Activated naive CD8-positive, alpha-beta T cell (primary cell): ENCODE results near the gene ZNF283.
"Not testable (repeated sequence)": the region's sequence is repeated elsewhere in the genome, so short reads cannot be mapped to it uniquely, and the experiment has no call there.

Source experiments
- H3K27ac Mint-ChIP-seq: one replicate; pipeline ENCODE4 v1.8.0; 2021; ENCODE audit warnings: mixed read lengths
- H3K27me3 Mint-ChIP-seq: one replicate; pipeline ENCODE4 v1.8.0; 2021; ENCODE audit warnings: mixed read lengths
- H3K36me3 Mint-ChIP-seq: one replicate; pipeline ENCODE4 v1.8.0; 2021; ENCODE audit warnings: mixed read lengths
- H3K4me1 Mint-ChIP-seq: one replicate; pipeline ENCODE4 v1.8.0; 2021; ENCODE audit warnings: low read depth, mixed read lengths
- H3K4me3 Mint-ChIP-seq: one replicate; pipeline ENCODE4 v1.8.0; 2021; ENCODE audit warnings: mild to moderate bottlenecking, mixed read lengths
- H3K9me3 Mint-ChIP-seq: one replicate; pipeline ENCODE4 v1.8.0; 2021; ENCODE audit warnings: low read depth, mixed read lengths

Gene ZNF283

GRCh38 chr19:43790587-43790986 is 36.5 kb upstream of the ZNF283 start:
- H3K4me3 Mint-ChIP-seq: no peak overlapping the region
- H3K27ac Mint-ChIP-seq: no peak overlapping the region
- H3K27me3 Mint-ChIP-seq: peaks cover 16% of the 10 kb centered on the region
- no peaks in the 10 kb centered on the region for H3K4me1 Mint-ChIP-seq
- H3K9me3 Mint-ChIP-seq: no peaks in the 10 kb centered on the region
- H3K36me3 Mint-ChIP-seq: no peaks in the 10 kb centered on the region

DNA sequence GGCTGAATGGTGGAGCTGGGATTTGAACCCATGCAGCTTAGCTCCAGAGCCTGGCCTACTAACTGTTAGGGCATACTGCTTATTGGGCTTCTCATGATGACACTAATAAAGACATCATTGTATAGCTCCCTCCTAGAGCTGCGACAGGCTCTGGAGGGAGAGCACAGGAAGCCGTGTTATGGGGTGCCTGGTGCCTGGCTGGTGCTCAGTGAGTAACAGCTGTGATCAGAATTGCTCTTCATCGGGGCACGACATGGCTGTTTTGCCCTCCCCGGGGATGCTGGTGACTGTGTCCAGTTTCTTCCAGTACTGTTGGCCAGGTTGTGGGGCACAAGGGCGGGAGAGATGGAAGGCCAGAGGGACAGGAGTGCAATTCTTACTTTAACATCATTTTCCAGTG is 30.0 kb upstream of the ZNF283 start:
- Mint-ChIP-seq H3K36me3 (no peaks in the 10 kb centered on the region), H3K4me3 (peak overlapping the region; percentile 67), H3K27ac (no peak overlapping the region), H3K9me3 (no peaks in the 10 kb centered on the region), H3K4me1 (peaks cover 12% of the 10 kb centered on the region), H3K27me3 (peaks cover 20% of the 10 kb centered on the region)

DNA sequence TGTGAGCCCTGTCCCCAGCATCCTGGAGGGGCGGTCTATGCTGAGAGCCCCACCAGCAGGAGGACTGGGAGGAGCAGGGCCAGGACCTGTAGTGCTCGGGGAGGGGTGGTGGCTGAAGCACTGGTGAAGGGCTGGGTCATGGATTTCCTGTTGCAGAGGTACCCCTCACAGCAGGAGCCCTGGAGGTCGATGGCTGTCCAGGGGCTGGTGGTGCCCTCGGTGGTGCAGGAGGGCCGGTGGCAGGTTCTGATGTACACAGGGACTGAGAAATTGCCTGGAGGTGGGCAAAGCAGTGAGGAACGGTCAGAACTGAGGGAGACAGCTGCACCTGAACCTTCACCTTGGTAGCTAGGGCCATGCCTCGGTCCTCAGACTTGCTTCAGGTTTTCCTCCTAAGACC is 29.6 kb upstream of the ZNF283 start:
- Mint-ChIP-seq H3K4me1 (peaks cover 12% of the 10 kb centered on the region), H3K27ac (no peak overlapping the region), H3K36me3 (no peaks in the 10 kb centered on the region), H3K9me3 (no peaks in the 10 kb centered on the region), H3K4me3 (peak overlapping the region; percentile 67), H3K27me3 (peaks cover 20% of the 10 kb centered on the region)

DNA sequence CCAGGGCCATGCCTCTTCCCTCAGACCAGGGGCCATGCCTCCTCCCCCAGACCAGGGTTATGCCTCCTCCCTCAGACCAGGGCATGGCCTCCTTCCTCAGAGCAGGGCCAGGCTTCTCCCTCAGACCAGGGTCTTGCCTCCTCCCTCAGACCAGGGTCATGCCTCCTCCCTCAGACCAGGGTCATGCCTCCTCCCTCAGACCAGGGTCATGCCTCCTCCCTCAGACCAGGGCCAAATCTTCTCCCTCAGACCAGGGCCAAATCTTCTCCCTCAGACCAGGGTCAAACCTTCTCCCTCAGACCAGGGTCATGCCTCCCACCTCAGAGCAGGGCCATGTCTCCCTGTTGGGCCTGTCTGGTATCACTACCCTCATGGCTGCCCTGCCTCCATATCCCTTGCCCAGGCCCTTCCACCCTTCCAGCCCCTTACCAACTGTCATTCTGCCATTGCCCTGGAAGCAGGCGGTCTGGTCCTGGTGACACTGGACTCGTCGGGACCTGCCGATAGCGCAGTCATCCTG is 29.0 kb upstream of the ZNF283 start:
- H3K36me3 Mint-ChIP-seq: no peaks in the 10 kb centered on the region
- H3K4me3 Mint-ChIP-seq: peak overlapping the region; percentile 83
- peaks cover 12% of the 10 kb centered on the region for H3K4me1 Mint-ChIP-seq
- peaks cover 19% of the 10 kb centered on the region for H3K27me3 Mint-ChIP-seq
- no peaks in the 10 kb centered on the region for H3K9me3 Mint-ChIP-seq
- H3K27ac Mint-ChIP-seq: no peak overlapping the region

DNA sequence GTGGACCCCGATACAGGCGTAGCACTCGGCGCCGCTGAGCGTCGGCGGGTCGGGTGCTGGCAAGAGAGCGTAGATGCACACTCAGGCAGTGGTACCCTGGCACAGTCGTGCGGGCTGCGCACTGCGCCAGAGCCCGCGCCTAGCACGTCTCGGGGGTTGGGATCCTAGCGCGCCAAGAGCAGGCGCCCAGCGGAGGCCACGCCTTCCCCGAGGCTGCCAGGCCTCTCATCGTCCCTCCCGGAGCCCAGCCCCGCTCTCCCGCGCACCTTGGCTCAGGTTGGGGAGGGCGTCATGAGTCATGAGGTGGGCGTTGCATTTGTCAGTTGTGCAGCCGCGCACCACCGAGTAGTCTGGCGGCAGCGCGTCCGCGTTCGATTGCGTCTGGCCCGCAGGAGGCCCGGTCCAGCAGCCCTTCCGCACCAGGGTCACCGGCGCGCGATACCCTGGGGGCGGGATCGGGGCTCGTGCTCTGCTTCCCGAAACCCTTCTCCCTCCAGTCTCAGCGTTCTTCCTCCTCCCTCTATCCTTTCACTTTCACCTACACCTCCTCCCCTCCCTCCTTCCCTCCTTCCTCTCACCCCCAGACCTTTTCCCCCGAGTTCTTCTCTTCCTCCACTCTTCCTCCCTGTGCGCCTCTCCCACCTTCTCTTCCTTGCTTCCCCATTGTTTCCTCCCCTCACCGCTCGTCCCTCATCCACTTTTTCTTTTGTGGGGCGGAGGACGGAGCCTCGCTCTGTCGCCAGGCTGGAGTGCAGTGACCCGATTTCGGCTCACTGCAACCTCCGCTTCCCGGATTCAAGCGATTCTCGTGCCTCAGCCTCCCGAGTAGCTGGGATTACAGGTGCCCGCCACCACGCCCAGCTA is 28.3 kb upstream of the ZNF283 start:
- peak overlapping the region; percentile 83 for H3K4me3 Mint-ChIP-seq
- H3K9me3 Mint-ChIP-seq: no peaks in the 10 kb centered on the region
- H3K27me3 Mint-ChIP-seq: peaks cover 12% of the 10 kb centered on the region
- no peak overlapping the region for H3K27ac Mint-ChIP-seq
- peaks cover 12% of the 10 kb centered on the region for H3K4me1 Mint-ChIP-seq
- H3K36me3 Mint-ChIP-seq: no peaks in the 10 kb centered on the region

DNA sequence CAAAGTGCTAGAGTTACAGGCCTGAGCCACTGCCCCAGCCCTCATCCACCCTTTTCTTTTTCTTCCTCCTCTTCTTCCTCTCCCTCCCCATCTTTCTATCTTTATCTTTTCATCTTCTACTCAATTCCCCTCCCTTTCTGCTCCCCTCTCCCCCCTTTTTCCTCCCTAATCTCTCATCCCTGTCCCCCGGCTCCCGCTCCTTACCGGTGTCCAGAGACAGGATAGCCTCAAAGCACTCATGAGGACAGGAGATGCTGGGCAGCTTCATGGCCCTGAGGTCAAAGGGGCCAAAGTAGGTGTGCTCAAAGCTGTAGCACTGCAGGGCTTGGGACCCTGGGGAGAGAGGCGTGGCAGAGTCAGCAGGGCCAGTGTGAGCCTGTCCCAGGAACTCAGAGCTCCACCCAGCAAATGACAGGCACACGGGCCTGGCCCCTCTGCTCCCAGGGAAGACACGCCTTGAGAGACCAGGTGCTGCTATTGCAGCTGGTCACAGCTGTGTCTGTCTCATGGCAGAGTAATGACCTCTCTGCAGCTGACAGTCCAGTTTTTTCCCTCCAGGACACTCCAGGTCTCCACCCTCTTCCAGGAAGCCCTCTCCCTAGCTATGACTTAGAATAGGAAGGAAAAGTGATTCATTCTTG is 27.5 kb upstream of the ZNF283 start:
- peak overlapping the region; percentile 83 for H3K4me3 Mint-ChIP-seq
- H3K27me3 Mint-ChIP-seq: peaks cover 10% of the 10 kb centered on the region
- no peaks in the 10 kb centered on the region for H3K9me3 Mint-ChIP-seq
- H3K36me3 Mint-ChIP-seq: no peaks in the 10 kb centered on the region
- no peak overlapping the region for H3K27ac Mint-ChIP-seq
- H3K4me1 Mint-ChIP-seq: peaks cover 12% of the 10 kb centered on the region

DNA sequence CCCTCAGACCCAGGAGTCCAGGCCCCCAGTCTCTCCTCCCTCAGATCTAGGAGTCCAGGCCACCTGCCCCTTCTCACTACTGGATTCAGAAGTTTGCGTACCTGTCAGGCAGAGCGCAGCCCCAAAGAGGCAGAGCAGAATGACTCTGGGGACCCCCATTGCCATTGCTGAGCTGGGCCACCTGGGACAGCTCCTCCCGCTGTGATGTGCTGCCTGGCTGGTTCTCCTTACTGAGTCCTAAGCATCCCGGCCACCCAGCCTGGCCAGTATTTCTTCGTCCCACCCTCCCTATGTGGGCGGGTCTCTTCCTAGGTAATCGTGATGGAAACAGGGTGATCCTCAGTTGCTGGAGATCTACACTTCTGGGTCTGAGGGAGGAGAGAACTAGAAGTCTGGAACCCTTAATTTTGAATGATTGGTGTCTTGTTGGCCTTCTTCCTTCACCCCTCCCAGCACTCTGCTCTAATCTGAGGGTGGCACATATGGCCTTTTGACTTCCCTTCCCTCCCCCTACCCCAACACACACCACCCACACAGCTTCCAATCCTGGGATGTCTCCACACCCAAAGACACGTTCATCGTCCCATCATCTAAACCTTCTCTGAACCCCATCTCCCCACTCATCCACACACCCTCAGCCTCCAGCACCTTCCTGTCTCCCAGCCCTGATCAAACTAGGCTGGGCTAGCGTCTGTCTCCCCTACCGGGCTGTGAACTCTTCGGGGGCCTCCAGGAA is 24.7 kb upstream of the ZNF283 start, which contains the start of gene LYPD5:
Gene LYPD5, minus strand, starts transcription at position 232 of the 736 bp plus-strand sequence. Its CDS starts 67 bp downstream, at position 165.
- no peak within 1 kb of the TSS for H3K4me3 Mint-ChIP-seq
- no peaks in the 10 kb centered on the region for H3K9me3 Mint-ChIP-seq
- no peaks in the 10 kb centered on the region for H3K36me3 Mint-ChIP-seq
- H3K27ac Mint-ChIP-seq: no peak within 1 kb of the TSS
- H3K4me1 Mint-ChIP-seq: peaks cover 9% of the 10 kb centered on the region
- peaks cover 4% of the 10 kb centered on the region for H3K27me3 Mint-ChIP-seq

- Mint-ChIP-seq H3K27ac (no peak overlapping the region), H3K9me3 (no peaks in the 10 kb centered on the region), H3K4me1 (no peaks in the 10 kb centered on the region), H3K36me3 (no peaks in the 10 kb centered on the region), H3K4me3 (no peak overlapping the region), H3K27me3 (peaks cover 4% of the 10 kb centered on the region)
Measured at GRCh38 chr19:43804432-43804831, 22.7 kb upstream of the ZNF283 start.

DNA sequence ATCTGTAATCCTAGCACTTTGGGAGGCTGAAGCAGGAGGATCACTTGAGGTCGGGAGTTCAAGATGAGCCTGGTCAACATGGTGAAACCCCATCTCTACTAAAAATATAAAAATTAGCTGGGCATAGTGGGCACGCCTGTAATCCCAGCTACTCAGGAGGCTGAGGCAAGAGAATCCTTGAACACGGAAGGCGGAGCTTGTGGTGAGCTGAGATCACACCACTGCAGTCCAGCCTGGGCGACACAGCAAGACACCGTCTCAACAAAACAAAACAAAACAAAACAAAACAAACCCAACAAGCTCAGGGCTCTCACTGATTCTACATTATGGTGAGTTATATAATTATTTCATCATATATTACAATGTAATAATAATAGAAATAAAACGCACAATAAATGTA is 20.7 kb upstream of the ZNF283 start:
- H3K36me3 Mint-ChIP-seq, H3K27ac Mint-ChIP-seq, H3K27me3 Mint-ChIP-seq, H3K9me3 Mint-ChIP-seq, H3K4me3 Mint-ChIP-seq, H3K4me1 Mint-ChIP-seq: not testable (repeated sequence)

GRCh38 chr19:43806848-43807247 is 20.3 kb upstream of the ZNF283 start:
- H3K27ac Mint-ChIP-seq: no peak overlapping the region

DNA sequence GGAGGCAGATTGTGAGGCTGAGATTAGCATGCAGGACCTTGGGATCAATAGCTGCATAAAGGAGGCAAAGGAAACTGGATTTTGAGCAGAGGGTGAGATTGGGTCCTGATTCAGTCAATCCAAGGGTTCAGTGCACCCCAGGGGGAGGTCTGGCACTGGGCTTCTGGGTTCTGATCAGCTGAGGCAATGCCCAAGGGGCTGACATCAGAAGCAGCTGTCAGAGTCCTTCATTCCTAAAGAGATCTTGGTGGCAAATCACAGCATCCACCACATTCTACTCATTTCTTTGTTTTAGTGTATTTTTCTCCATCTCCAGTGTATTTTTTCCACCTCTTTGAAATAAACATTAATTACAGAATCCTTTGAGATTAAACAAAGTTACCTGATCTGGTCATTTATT is 19.5 kb upstream of the ZNF283 start:
- Mint-ChIP-seq H3K4me1 (no peaks in the 10 kb centered on the region), H3K36me3 (no peaks in the 10 kb centered on the region), H3K9me3 (no peaks in the 10 kb centered on the region), H3K4me3 (no peak overlapping the region), H3K27me3 (peaks cover 5% of the 10 kb centered on the region), H3K27ac (no peak overlapping the region)

More at GRCh38 chr19:43806848-43807247, 20.3 kb upstream of the ZNF283 start:
- Mint-ChIP-seq H3K9me3 (no peaks in the 10 kb centered on the region), H3K36me3 (no peaks in the 10 kb centered on the region), H3K4me3 (no peak overlapping the region), H3K4me1 (no peaks in the 10 kb centered on the region), H3K27me3 (peaks cover 5% of the 10 kb centered on the region)

DNA sequence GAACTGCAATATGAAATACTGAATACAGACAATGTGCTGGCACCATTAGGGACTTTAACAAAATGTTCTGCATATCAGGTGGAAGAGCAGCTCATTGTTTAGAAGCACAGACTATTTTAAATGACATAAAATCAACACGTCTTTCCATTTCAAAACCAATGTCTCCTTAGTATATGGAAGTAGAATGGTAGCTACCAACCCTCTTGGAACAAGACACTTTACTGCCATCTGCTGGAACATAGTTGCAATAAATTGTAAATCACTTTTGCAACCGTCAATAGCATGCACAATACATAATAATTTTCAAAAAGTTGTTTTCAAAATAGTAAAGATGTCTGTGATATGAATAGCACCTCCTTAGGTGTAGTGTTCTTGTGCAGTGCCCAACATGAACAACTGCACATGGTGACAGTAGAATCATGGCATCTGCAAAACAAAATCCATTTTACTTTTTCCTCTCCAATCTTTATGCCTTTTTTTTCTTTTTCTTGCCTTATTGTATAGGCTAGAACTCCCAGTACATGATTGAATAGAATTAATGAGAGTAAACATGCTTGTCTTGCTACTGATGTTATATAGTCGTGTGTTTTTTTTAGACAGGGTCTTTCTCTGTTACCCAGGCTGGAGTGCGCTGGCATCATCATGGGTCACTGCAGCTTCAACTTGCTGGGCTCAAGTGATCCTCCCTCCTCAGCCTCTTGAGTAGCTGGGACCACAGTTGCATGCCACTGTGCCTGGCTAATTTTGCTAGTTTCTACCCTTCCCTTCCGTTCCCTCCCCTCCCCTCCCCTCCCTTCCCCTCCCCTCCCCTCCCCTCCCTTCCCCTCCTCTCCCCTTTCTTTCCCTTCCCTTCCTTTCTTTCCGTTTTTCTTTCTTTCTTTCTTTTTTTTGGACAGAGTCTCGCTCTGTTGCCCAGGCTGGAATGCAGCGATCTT is 17.1 kb upstream of the ZNF283 start:
- H3K36me3 Mint-ChIP-seq: no peaks in the 10 kb centered on the region
- H3K9me3 Mint-ChIP-seq: no peaks in the 10 kb centered on the region
- H3K4me1 Mint-ChIP-seq: no peaks in the 10 kb centered on the region
- H3K27ac Mint-ChIP-seq: no peak overlapping the region
- no peak overlapping the region for H3K4me3 Mint-ChIP-seq
- peaks cover 5% of the 10 kb centered on the region for H3K27me3 Mint-ChIP-seq

DNA sequence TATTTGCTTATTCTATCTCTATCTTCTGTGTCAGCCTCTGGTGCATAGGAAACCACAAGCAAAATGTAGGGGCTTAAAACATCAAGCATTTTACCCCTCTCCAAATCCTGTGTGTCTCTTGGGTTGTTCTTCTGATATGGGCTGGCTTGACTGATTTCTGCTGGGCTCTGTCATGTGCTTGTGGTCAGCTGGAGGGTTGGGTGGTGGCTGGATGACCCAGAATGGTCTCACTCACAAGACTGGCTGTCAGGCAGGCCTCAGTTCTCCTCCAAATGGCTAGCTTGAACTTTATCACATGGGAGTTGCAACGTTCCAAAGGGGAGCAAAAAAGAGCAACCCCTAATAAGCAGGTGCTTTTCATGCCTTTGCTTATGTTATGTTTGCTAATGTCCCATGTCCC is 15.3 kb upstream of the ZNF283 start:
- Mint-ChIP-seq H3K36me3 (no peaks in the 10 kb centered on the region), H3K9me3 (no peaks in the 10 kb centered on the region), H3K4me3 (no peak overlapping the region), H3K27ac (no peak overlapping the region), H3K4me1 (no peaks in the 10 kb centered on the region), H3K27me3 (peaks cover 1% of the 10 kb centered on the region)

DNA sequence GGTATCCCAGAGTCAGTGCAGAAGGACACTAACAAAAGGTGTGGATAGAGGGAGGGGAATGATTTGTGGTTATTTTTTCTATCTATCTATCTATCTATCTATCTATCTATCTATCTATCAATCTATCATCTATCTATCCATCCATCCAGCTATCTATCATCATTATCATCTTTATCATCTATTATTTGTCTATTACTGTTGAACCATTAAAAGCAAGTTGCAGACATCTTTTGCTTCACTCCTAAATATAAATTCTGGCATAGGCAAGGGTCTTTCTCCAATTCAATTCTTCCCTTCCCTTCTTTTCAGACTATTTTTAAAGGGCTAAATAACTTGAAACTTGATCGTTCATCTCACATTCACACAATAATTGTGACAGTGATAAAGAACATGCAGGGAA is 14.9 kb upstream of the ZNF283 start:
- no peak overlapping the region for H3K27ac Mint-ChIP-seq
- no peaks in the 10 kb centered on the region for H3K36me3 Mint-ChIP-seq

More for the DNA sequence above, 14.9 kb upstream of the ZNF283 start:
- Mint-ChIP-seq H3K4me1 (no peaks in the 10 kb centered on the region), H3K4me3 (no peak overlapping the region), H3K9me3 (no peaks in the 10 kb centered on the region), H3K27me3 (peaks cover 1% of the 10 kb centered on the region)
